Activated CD8-positive, alpha-beta memory T cell treated with anti-CD3 and anti-CD28 coated beads, Interleukin-2, amount 10 ng/mL, durations not matched to agents 7 days and 5 days (primary cell): ENCODE data around the gene TMEM45B. TPM values are rescaled to one million over a fixed set of nuclear protein-coding genes. Genes with fewer than 3 reads are reported as not detected.
"Not testable (repeated sequence)": the region's sequence is repeated elsewhere in the genome, so short reads cannot be mapped to it uniquely, and the experiment has no call there.

Source experiments
- ATAC-seq: fragments of 150-1000 bp; cut with Tn5 transposase; one replicate; pipeline ENCODE4 v1.10.0; 2021; ENCODE audit warnings: moderate library complexity
- CTCF ChIA-PET: fragments of 350-600 bp; sonication (Branson Sonifier 250); formaldehyde crosslinking; loops from one replicate; lab custom pipeline; 2021; ENCODE audit warnings: antibody characterized with exemption; lab: Charles Lee
- DNase-seq: peaks from one replicate; pipeline ENCODE4 v3.0.0-alpha.2; 2020
- H3K27ac Mint-ChIP-seq: one replicate; pipeline ENCODE4 v1.8.0; 2021; ENCODE audit warnings: mild to moderate bottlenecking, mixed read lengths
- H3K27me3 Mint-ChIP-seq: one replicate; pipeline ENCODE4 v1.8.0; 2021; ENCODE audit warnings: mixed read lengths
- H3K36me3 Mint-ChIP-seq: one replicate; pipeline ENCODE4 v1.8.0; 2021; ENCODE audit warnings: mild to moderate bottlenecking, mixed read lengths
- H3K4me1 Mint-ChIP-seq: one replicate; pipeline ENCODE4 v1.8.0; 2021; ENCODE audit warnings: mixed read lengths
- H3K4me3 Mint-ChIP-seq: one replicate; pipeline ENCODE4 v1.8.0; 2021; ENCODE audit warnings: mild to moderate bottlenecking, moderate library complexity, mixed read lengths
- H3K9me3 Mint-ChIP-seq: one replicate; pipeline ENCODE4 v1.8.0; 2022; ENCODE audit warnings: low read depth, mixed read lengths
- total RNA-seq, 2 experiments: library from RNA; stranded (reverse); gene quantifications; one replicate each; pipeline ENCODE4 v1.2.3, GENCODE V29; 2021

TMEM45B gene
- total RNA-seq, 2 experiments from 2014 or later: 0.18 TPM; not detected in 1

GRCh38 chr11:129846508-129847335 lies 31.1 kb downstream of the TMEM45B start:
- H3K27ac Mint-ChIP-seq: no peak overlapping the region
- H3K4me3 Mint-ChIP-seq: no peak overlapping the region
- H3K36me3 Mint-ChIP-seq: no peaks in the 10 kb centered on the region
- peaks cover 3% of the 10 kb centered on the region for H3K9me3 Mint-ChIP-seq
- peaks cover 17% of the 10 kb centered on the region for H3K4me1 Mint-ChIP-seq
- peak; percentile 49 for ATAC-seq
- peaks cover 6% of the 10 kb centered on the region for H3K27me3 Mint-ChIP-seq
- DNase-seq: no peak
- CTCF ChIA-PET: no interaction called here

GRCh38 chr11:129847361-129847760 lies 31.7 kb downstream of the TMEM45B start:
- peaks cover 12% of the 10 kb centered on the region for H3K4me1 Mint-ChIP-seq
- DNase-seq, H3K27me3 Mint-ChIP-seq, H3K9me3 Mint-ChIP-seq, CTCF ChIA-PET, H3K27ac Mint-ChIP-seq, ATAC-seq, H3K4me3 Mint-ChIP-seq, H3K36me3 Mint-ChIP-seq: not testable (repeated sequence)

- DNase-seq (no peak), ATAC-seq (no peak)
- H3K4me3 Mint-ChIP-seq: no peak overlapping the region
- H3K27ac Mint-ChIP-seq: no peak overlapping the region
- peaks cover 31% of the 10 kb centered on the region for H3K4me1 Mint-ChIP-seq
- no peaks in the 10 kb centered on the region for H3K9me3 Mint-ChIP-seq
- no peaks in the 10 kb centered on the region for H3K36me3 Mint-ChIP-seq
- H3K27me3 Mint-ChIP-seq: no peaks in the 10 kb centered on the region
- CTCF ChIA-PET: no interaction called here
Observed at GRCh38 chr11:129849447-129850130, 33.9 kb downstream of the TMEM45B start.

DNA sequence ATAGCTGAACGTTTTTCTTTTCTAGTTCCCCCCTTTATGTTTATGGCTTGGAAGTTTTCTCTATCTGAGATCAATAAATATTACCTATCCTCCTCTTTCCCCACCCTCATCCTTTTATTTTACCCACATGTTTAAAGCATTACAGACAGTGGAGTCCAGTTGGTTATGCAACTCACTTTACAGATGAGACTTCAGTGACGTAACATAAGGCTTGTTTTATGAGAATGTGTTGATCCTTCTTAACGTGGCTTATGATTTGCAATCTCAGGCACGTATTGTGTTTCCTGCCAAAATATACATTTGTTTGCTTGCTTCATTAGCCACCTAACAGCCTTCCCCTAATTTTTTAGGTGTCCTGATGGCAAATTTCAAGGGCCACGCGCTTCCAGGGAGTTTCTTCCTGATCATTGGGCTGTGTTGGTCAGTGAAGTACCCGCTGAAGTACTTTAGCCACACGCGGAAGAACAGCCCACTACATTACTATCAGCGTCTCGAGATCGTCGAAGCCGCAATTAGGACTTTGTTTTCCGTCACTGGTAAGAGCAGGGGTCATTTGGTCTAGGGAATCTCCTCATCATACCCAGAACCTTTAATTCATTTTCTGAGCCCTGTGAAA lies 36.6 kb downstream of the TMEM45B start:
- ATAC-seq (no peak), DNase-seq (no peak)
- no peaks in the 10 kb centered on the region for H3K9me3 Mint-ChIP-seq
- peaks cover 28% of the 10 kb centered on the region for H3K4me1 Mint-ChIP-seq
- H3K4me3 Mint-ChIP-seq: no peak overlapping the region
- no peaks in the 10 kb centered on the region for H3K27me3 Mint-ChIP-seq
- H3K36me3 Mint-ChIP-seq: no peaks in the 10 kb centered on the region
- H3K27ac Mint-ChIP-seq: no peak overlapping the region
- CTCF ChIA-PET: no interaction called here

DNA sequence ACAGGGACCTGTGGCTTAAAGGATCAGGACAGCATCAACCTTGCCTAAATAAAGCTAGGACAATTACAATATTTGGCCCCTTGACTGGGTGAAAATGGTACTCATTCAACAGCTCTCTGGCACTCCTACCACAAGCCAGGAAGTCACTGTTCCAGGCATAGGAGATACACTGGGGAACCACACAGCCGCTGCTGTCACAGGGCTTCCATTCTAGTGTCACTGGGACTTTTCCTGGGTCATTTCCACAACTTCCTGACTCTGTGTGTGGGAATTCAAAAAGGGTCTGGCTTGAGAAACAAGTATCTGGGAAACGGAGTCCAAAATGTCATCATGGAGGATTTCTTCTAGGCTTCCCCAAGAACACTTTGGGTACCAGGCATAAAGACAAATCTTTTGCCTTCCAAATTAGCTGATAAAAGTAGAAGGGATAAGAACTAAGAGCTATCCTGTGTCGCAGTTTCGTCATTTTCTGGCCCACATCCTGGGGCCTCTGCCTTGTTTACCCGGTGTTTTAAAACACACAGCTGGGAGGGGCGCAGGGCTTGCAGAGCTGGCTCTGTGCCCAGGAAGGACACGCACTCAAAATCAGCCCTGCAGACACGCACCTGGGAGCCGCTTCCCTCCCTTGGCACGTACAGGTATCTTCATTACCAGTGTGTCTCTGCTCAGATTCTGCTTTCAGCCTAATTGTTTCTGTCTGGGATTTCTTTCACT lies 38.0 kb downstream of the TMEM45B start:
- peak; percentile 88 for ATAC-seq
- H3K36me3 Mint-ChIP-seq: no peaks in the 10 kb centered on the region
- H3K27me3 Mint-ChIP-seq: no peaks in the 10 kb centered on the region
- DNase-seq: peak; percentile 81
- H3K4me1 Mint-ChIP-seq: peaks cover 28% of the 10 kb centered on the region
- CTCF ChIA-PET: no interaction called here
- H3K9me3 Mint-ChIP-seq: no peaks in the 10 kb centered on the region
- peak overlapping the region; percentile 89 for H3K27ac Mint-ChIP-seq
- no peak overlapping the region for H3K4me3 Mint-ChIP-seq

DNA sequence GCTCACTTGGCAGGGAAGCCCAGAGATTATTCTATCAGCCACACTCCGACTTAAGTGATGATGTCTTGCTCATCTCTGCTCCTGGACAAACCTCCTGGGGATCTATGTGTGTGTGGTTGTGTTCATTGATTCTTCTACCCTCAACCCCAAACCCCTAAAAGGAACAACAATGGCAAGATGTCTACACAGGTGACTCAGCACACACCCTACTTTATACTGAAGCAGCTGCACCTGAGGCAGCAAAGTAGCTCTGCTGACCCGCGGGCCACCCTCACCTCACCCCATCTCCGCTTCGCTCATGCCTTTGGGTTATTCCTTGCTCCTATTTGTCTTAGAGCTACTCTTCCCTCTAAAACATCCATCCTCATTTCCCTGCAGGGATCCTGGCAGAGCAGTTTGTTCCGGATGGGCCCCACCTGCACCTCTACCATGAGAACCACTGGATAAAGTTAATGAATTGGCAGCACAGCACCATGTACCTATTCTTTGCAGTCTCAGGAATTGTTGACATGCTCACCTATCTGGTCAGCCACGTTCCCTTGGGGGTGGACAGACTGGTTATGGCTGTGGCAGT lies 38.7 kb downstream of the TMEM45B start:
- DNase-seq (no peak), ATAC-seq (peak; percentile 11)
- peaks cover 28% of the 10 kb centered on the region for H3K4me1 Mint-ChIP-seq
- peak overlapping the region; percentile 89 for H3K27ac Mint-ChIP-seq
- H3K27me3 Mint-ChIP-seq: no peaks in the 10 kb centered on the region
- no peaks in the 10 kb centered on the region for H3K36me3 Mint-ChIP-seq
- CTCF ChIA-PET: no interaction called here
- no peaks in the 10 kb centered on the region for H3K9me3 Mint-ChIP-seq
- H3K4me3 Mint-ChIP-seq: no peak overlapping the region

- no peak for DNase-seq
- no peak overlapping the region for H3K4me3 Mint-ChIP-seq
- no peak overlapping the region for H3K27ac Mint-ChIP-seq
- no peaks in the 10 kb centered on the region for H3K9me3 Mint-ChIP-seq
- H3K36me3 Mint-ChIP-seq: peaks cover 4% of the 10 kb centered on the region
- CTCF ChIA-PET: no interaction called here
- no peak for ATAC-seq
- peaks cover 28% of the 10 kb centered on the region for H3K4me1 Mint-ChIP-seq
- no peaks in the 10 kb centered on the region for H3K27me3 Mint-ChIP-seq
Observed at GRCh38 chr11:129855086-129855485, 39.4 kb downstream of the TMEM45B start.

DNA sequence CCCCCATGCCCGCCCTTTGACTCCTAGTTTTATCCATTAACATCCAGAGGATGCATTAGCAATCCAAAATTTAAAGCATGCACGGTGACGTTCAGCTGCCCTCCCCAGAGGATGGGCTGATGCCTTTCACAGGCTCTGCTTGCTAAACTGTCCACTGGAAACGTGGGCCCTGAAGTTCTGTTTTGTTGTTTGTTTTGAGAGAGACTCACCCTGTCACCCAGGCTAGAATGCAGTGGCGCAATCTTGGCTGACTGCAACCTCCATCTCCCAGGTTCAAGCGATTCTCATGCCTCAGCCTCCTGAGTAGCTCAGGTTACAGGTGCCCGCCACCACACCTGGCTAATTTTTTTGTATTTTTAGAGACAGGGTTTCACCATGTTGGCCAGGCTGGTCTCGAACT lies 40.4 kb downstream of the TMEM45B start:
- DNase-seq: no peak
- peaks cover 6% of the 10 kb centered on the region for H3K36me3 Mint-ChIP-seq
- CTCF ChIA-PET: no interaction called here
- ATAC-seq: no peak
- peaks cover 28% of the 10 kb centered on the region for H3K4me1 Mint-ChIP-seq
- no peak overlapping the region for H3K4me3 Mint-ChIP-seq
- no peaks in the 10 kb centered on the region for H3K9me3 Mint-ChIP-seq
- no peaks in the 10 kb centered on the region for H3K27me3 Mint-ChIP-seq
- H3K27ac Mint-ChIP-seq: no peak overlapping the region

- Mint-ChIP-seq H3K27me3 (no peaks in the 10 kb centered on the region), H3K4me3 (no peak overlapping the region), H3K9me3 (no peaks in the 10 kb centered on the region), H3K27ac (no peak overlapping the region), H3K36me3 (peaks cover 42% of the 10 kb centered on the region), H3K4me1 (no peaks in the 10 kb centered on the region)
- DNase-seq: no peak
- no peak for ATAC-seq
- CTCF ChIA-PET: interaction anchor here (1.1 kb wide), 1 partner anchor 17 kb away, joined by 3 read pairs; no protein-coding TSS in a partner anchor
Observed at GRCh38 chr11:129861702-129862522, 46.3 kb downstream of the TMEM45B start.

DNA sequence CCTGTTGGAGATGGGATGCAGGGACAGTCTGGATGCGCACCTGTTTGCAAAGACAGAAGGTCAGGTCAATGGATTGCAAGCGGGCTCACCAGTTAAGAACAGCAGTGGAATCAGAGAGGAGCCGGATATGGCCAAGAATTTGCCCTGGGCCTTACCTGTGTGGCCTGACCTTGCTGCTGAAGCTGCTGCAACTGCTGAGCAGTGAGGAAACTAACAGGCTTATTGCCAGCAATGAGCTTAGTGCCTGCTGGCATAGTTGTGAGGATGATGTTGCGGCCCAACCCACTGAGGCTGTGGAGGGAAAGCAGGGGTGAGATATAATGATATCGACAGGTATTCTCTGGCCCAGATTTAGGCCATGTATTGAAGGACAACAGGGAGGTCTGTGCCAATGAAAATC lies 49.2 kb downstream of the TMEM45B start:
- Mint-ChIP-seq H3K27me3 (no peaks in the 10 kb centered on the region), H3K9me3 (no peaks in the 10 kb centered on the region), H3K27ac (no peak overlapping the region), H3K4me3 (no peak overlapping the region), H3K36me3 (peaks cover 52% of the 10 kb centered on the region), H3K4me1 (no peaks in the 10 kb centered on the region)
- ATAC-seq (no peak), DNase-seq (no peak)
- CTCF ChIA-PET: no interaction called here

- no peaks in the 10 kb centered on the region for H3K27me3 Mint-ChIP-seq
- H3K4me1 Mint-ChIP-seq: no peaks in the 10 kb centered on the region
- H3K9me3 Mint-ChIP-seq: no peaks in the 10 kb centered on the region
- DNase-seq (no peak), ATAC-seq (no peak)
- H3K36me3 Mint-ChIP-seq: peaks cover 53% of the 10 kb centered on the region
- CTCF ChIA-PET: no interaction called here
- no peak overlapping the region for H3K4me3 Mint-ChIP-seq
- no peak overlapping the region for H3K27ac Mint-ChIP-seq
Observed at GRCh38 chr11:129865701-129866100, 50.1 kb downstream of the TMEM45B start.

GRCh38 chr11:129866311-129866710 lies 50.7 kb downstream of the TMEM45B start:
- ATAC-seq (no peak), DNase-seq (no peak)
- Mint-ChIP-seq H3K9me3 (no peaks in the 10 kb centered on the region), H3K4me1 (no peaks in the 10 kb centered on the region), H3K27me3 (no peaks in the 10 kb centered on the region), H3K36me3 (peaks cover 57% of the 10 kb centered on the region), H3K27ac (no peak overlapping the region), H3K4me3 (no peak overlapping the region)
- CTCF ChIA-PET: no interaction called here
